ENCODE data around the gene LRP8. TPM values are rescaled to one million over a fixed set of nuclear protein-coding genes. Genes with fewer than 3 reads are reported as not detected.

Gene LRP8
- total RNA-seq, 1 donor from 2014 or later: 8.4 TPM

GRCh38 chr1:53298045-53298637, 29.7 kb downstream of the LRP8 start:
- no peak for FAIRE-seq
- Histone ChIP-seq H3K4me3 (ENCODE audit: low read depth, low read length) (no peak overlapping the region), H3K36me3 (ENCODE audit: control insufficient read depth, insufficient read depth, low read length) (no peaks in the 10 kb centered on the region), H3K27me3 (ENCODE audit: control insufficient read depth, insufficient read depth, low read length) (no peaks in the 10 kb centered on the region)
- no peak for DNase-seq (ENCODE audit: low read depth)
- no peak for TF ChIP-seq CTCF (IDR thresholded peaks at IDR 0.05; ENCODE audit: insufficient read depth, low read length, severe bottlenecking)

- no peak for TF ChIP-seq CTCF (IDR thresholded peaks at IDR 0.05; ENCODE audit: insufficient read depth, low read length, severe bottlenecking)
Observed at GRCh38 chr1:53297195-53297594, 30.7 kb downstream of the LRP8 start.

GRCh38 chr1:53296117-53296749, 31.6 kb downstream of the LRP8 start:
- Histone ChIP-seq H3K36me3 (ENCODE audit: control insufficient read depth, insufficient read depth, low read length) (no peaks in the 10 kb centered on the region), H3K27me3 (ENCODE audit: control insufficient read depth, insufficient read depth, low read length) (no peaks in the 10 kb centered on the region), H3K4me3 (ENCODE audit: low read depth, low read length) (no peak overlapping the region)
- peak; percentile 14 for DNase-seq (ENCODE audit: low read depth)
- no peak for TF ChIP-seq CTCF (IDR thresholded peaks at IDR 0.05; ENCODE audit: insufficient read depth, low read length, severe bottlenecking)
- no peak for FAIRE-seq

More at GRCh38 chr1:53297195-53297594, 30.7 kb downstream of the LRP8 start:
- no peak for FAIRE-seq
- Histone ChIP-seq H3K36me3 (ENCODE audit: control insufficient read depth, insufficient read depth, low read length) (no peaks in the 10 kb centered on the region), H3K4me3 (ENCODE audit: low read depth, low read length) (no peak overlapping the region), H3K27me3 (ENCODE audit: control insufficient read depth, insufficient read depth, low read length) (no peaks in the 10 kb centered on the region)
- no peak for DNase-seq (ENCODE audit: low read depth)

- TF ChIP-seq CTCF (IDR thresholded peaks at IDR 0.05; ENCODE audit: insufficient read depth, low read length, severe bottlenecking): no peak
- DNase-seq (ENCODE audit: low read depth) (peak; percentile 14), FAIRE-seq (peak; percentile 89)
- no peak overlapping the region for H3K4me3 ChIP-seq (ENCODE audit: low read depth, low read length)
- H3K36me3 ChIP-seq (ENCODE audit: control insufficient read depth, insufficient read depth, low read length): no peaks in the 10 kb centered on the region
- no peaks in the 10 kb centered on the region for H3K27me3 ChIP-seq (ENCODE audit: control insufficient read depth, insufficient read depth, low read length)
Observed at GRCh38 chr1:53295726-53296116, 32.1 kb downstream of the LRP8 start.

GRCh38 chr1:53295295-53295694, 32.6 kb downstream of the LRP8 start:
- TF ChIP-seq CTCF (IDR thresholded peaks at IDR 0.05; ENCODE audit: insufficient read depth, low read length, severe bottlenecking): no peak
- DNase-seq (ENCODE audit: low read depth): no peak
- H3K27me3 ChIP-seq (ENCODE audit: control insufficient read depth, insufficient read depth, low read length): no peaks in the 10 kb centered on the region
- no peaks in the 10 kb centered on the region for H3K36me3 ChIP-seq (ENCODE audit: control insufficient read depth, insufficient read depth, low read length)
- FAIRE-seq: no peak
- no peak overlapping the region for H3K4me3 ChIP-seq (ENCODE audit: low read depth, low read length)

Data from bronchial epithelial cell (primary cell).